ENCODE data around the gene CHST1.

Gene CHST1

DNA sequence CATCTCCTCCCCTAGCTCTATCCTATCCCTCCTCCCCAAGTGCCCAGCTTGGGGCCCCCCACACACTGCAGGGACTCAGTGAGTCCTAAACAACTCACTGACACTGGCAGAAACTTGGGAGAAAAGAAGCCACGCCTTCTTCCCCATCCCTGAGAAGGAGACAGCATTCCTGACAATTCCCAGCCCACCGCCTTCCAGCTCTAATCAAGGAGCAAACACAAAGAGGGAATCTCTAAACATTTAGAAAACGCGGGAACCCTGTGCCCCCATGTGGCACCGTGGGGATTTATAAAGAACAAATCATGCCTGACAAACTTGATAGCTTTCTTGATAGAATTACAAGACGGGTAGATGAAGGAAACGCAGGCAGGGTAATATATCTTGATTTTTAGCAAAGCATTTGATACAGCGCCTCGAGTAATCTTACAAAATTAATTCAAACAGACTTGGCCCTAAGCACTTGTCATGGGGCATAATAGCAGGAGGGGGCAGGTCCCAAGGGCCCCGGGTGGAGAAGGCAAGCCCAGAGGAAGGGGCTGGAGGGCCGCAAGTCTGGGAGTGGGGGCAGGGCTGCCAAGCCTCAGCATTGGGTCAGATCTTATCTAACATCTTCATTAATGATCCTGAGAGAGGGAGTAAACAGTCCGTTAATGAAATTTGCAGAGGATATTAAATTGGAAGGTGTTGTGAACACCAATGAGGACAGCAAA, 4.5 kb downstream of the CHST1 start:
- no peak for DNase-seq (ENCODE audit: low read depth in 2 of 2)

DNA sequence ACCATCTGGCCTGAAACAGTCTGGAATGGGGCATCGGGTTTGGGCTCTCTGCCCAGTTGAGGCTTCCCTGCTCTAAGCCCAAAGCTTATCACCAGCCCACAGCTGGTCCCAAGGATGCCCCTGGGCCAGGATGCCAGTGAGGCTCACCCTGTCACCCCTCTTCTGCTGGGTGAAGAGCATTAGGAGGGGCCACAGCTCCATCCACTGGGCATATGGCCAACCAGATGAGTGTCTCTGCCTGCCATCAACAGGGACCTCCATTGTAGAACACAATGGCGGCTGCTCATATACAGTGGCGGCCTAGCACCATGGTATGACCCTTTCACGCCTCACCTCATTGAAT, 5.6 kb downstream of the CHST1 start:
- DNase-seq (ENCODE audit: low read depth in 2 of 2), result no peak

DNA sequence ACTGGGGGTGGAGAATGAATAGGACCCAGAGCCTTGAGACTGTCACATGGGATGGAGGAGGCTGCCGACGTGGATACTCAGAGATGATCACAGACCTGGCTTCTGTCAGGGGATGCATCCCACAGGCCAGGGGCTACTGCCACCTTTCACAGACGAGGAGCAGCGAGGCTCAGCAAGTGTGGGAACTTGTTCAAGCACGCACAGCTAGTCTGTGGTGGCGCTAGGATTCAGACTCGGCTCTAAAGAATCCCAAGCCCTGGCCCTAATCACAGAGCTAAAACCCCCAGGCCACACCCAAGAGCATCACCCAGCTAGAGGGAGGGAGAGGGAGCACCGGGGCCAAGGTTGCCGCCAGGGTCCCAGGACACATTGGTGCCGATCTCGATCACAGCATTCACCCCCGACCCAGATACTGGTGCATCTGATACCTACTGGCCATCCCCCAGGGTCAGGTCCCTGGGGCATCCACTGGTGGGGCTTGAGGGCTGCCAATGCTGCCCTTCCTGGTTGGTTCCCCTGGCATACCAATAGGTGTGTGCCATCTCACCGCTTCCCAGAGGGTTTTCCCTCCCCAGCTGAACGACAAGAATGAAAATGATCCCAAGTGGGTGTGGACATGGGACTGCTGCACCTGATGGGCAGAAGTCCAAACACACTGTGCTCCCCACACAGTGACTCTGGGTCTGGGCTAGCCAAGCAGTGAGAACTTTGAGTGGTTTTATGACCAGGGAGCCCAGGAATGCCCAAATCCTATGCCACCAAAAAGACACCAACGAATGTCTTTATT, 6.2 kb downstream of the CHST1 start:
- no peak for DNase-seq (ENCODE audit: low read depth in 2 of 2)

GRCh38 chr11:45658292-45658991, 7.0 kb downstream of the CHST1 start:
- DNase-seq (ENCODE audit: low read depth in 2 of 2), result no peak

GRCh38 chr11:45657496-45658260, 7.7 kb downstream of the CHST1 start:
- DNase-seq (ENCODE audit: low read depth in 2 of 2), result no peak

- no peak for DNase-seq (ENCODE audit: low read depth in 2 of 2)
These were observed 9.6 kb downstream of the CHST1 start for GRCh38 chr11:45655831-45656230.

DNA sequence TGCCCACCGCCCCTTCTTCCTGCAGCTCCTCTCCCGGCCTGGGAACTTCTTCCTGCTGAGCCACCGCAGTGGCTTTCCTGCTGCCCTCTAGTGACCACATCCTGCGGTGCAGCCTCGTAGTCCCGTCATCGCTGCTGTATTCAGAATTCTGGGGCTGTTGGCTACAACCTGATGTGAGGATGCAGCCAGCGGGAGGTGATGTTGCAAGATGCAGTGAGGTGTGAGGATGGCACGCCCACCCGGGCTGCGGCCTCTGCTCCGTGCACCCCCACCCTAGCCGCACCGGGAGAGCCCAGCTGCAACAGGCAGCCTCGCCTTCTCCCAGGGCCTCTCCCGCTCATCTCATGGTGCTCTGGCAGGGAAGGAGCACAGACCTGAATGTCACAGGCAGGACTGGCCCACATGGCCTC, 10.1 kb downstream of the CHST1 start:
- peak; percentile 44 to 69 for DNase-seq (ENCODE audit: low read depth in 2 of 2)

GRCh38 chr11:45655012-45655283, 10.5 kb downstream of the CHST1 start:
- no peak for DNase-seq (ENCODE audit: low read depth in 2 of 2)

DNA sequence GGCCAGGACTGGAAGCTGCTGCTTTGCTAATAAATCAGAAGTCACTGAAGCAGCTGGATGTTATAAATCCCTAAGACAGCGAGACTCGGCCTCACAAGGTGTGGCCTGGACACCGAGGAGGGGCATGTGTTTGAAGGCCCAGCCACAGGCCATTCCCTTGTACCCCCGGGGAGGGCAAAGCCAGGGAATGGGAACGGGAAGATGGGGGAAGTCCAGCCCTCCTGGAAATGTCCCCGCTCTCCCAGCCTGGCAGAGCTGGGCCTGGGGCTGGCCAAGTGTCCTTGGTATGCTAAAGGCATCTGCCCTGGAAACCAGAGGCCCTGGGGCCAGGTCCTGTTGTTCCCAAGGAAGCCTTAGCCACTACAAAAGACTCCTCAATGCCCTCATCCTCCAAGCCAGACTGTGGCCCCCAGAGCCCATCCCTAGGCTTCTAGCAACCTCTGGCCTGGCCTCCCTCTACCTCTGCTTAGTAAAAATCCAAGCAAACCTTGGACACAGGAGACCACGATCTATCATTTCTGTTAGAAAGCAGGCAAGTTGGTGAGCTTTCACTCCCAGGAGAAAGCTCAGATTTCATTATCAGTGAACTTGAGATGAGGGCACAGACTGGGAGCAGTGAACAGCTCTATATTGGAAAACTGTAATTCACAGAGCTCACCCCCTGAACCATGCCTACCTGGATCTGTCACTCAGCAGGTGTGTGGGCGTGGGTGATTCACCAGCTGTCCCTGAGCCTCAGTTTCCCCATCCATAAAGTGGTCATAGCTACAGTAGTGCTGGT, 11.0 kb downstream of the CHST1 start:
- DNase-seq (ENCODE audit: low read depth in 2 of 2), result no peak

DNA sequence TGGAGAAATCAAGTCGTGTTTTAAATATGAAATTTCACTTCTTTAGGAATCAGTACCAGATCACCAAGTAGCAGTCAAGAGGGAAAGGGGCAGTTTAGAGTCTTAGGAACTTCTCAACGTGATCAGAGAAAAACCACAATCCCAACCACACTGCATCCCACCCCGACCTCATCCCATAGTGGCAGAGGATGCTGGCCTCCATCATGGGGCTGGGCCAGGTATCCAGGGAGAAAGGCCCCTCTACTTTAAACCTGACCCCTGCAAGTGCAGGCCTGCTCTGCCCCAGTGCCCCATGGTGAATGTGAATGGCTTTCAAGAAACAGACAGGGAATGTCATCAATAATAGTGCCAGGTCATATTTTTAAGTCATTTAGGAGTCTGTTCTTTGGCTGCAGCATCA, 12.1 kb downstream of the CHST1 start:
- DNase-seq (ENCODE audit: low read depth in 2 of 2), result no peak

- no peak for DNase-seq (ENCODE audit: low read depth in 2 of 2)
These were observed 12.6 kb downstream of the CHST1 start for GRCh38 chr11:45652781-45653180.

DNA sequence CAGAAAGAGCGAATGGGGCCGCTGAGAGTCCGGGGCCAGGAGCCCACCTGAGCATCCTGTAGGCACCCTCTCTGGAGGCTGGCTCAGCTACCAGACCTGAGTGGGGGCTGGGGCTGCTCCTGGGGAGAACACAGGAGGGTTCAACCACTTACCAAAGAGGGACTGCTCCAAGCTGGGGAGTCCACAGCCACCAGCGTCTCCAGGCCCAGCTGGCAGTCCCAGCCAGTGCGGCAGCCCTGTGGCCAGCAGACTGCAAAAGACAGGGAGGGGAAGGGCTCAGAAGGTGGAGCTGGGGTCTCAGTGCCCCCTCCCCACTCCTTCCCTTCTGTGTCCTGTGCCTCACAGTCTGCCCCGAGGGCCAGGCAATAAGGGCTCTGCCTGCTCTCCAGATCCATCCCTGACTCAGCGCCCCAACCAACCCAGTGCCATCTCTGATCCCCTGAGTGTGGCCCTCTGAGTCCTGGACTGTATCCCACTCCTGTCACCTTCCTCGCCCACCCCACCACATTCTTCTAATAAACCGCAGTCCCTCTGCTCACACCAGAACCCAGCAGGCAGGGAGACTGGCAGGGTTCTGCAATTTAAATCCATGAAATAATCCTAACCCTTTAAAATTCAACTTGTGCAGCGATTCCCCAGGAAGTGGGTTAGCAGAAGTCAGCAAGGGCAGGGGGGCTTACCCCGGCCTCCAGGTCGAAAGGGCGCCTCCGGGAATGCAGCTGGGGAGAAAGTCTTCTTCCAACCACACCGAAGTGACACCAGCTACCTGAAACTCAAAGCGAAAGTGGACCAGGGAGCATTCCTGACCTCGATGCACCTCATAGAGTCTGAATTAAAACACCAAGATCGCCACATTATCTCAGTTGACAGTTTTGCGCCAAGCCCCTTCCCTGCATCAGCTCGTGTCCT, 13.3 kb downstream of the CHST1 start:
- no peak for DNase-seq (ENCODE audit: low read depth in 2 of 2)

GRCh38 chr11:45651156-45651555, 14.3 kb downstream of the CHST1 start:
- DNase-seq (ENCODE audit: low read depth in 2 of 2), result no peak

GRCh38 chr11:45650166-45651095, 15.0 kb downstream of the CHST1 start:
- no peak for DNase-seq (ENCODE audit: low read depth in 2 of 2)

- DNase-seq (ENCODE audit: low read depth in 2 of 2), result no peak
These were observed 15.8 kb downstream of the CHST1 start for GRCh38 chr11:45649544-45650165.

GRCh38 chr11:45648931-45649330, 16.5 kb downstream of the CHST1 start:
- DNase-seq (ENCODE audit: low read depth in 2 of 2), result no peak

- DNase-seq (ENCODE audit: low read depth in 2 of 2), result no peak
These were observed 17.6 kb downstream of the CHST1 start for GRCh38 chr11:45647786-45648185.

- no peak for DNase-seq (ENCODE audit: low read depth in 2 of 2)
These were observed 18.1 kb downstream of the CHST1 start for GRCh38 chr11:45647329-45647728.

Data from stimulated activated CD4-positive, alpha-beta T cell treated with anti-CD3 and anti-CD28 coated beads, Interleukin-4, amount 100 ng/mL, for 48 hours (primary cell).